Loucy (cell line): ENCODE data around the gene BTNL3.
"Not testable (repeated sequence)": the region's sequence is repeated elsewhere in the genome, so short reads cannot be mapped to it uniquely, and the experiment has no call there.

Experiments
- H2AFZ ChIP-seq: fragments of 200-600 bp; sonication (generic); 2 replicates; pipeline ENCODE4 v1.6.0; 2016; ENCODE audit warnings: antibody characterized with exemption, mild to moderate bottlenecking, low read length, moderate library complexity
- H3F3A ChIP-seq: fragments of 200-600 bp; 2 replicates; pipeline ENCODE4 v1.6.0; 2016; ENCODE audit warnings: antibody characterized with exemption, low read depth, mild to moderate bottlenecking
- H3K27me3 ChIP-seq: fragments of 200-600 bp; sonication (generic); 2 replicates; pipeline ENCODE4 v1.6.1; 2014; ENCODE audit warnings: low read length, mild to moderate bottlenecking; ENCODE audit not compliant: insufficient read depth, poor library complexity, severe bottlenecking
- H3K36me3 ChIP-seq: fragments of 200-600 bp; sonication (generic); 2 replicates; pipeline ENCODE4 v1.6.1; 2016; ENCODE audit warnings: low read length; ENCODE audit not compliant: insufficient read depth
- H3K4me1 ChIP-seq: fragments of 200-600 bp; sonication (generic); 2 replicates; pipeline ENCODE4 v1.5.1; 2014; ENCODE audit warnings: low read length, mild to moderate bottlenecking; ENCODE audit not compliant: insufficient read depth, poor library complexity, severe bottlenecking
- H3K4me2 ChIP-seq: fragments of 200-600 bp; sonication (generic); 2 replicates; pipeline ENCODE4 v1.6.0; 2014; ENCODE audit warnings: antibody characterized with exemption, low read length, low read depth, mild to moderate bottlenecking; ENCODE audit not compliant: poor library complexity, severe bottlenecking
- H3K4me3 ChIP-seq: fragments of 200-600 bp; sonication (generic); 2 replicates; pipeline ENCODE4 v1.5.1; 2014; ENCODE audit warnings: low read length, mild to moderate bottlenecking, mixed read lengths; ENCODE audit not compliant: poor library complexity, severe bottlenecking
- H3K79me2 ChIP-seq: fragments of 200-600 bp; sonication (generic); 2 replicates; pipeline ENCODE4 v1.6.1; 2014; ENCODE audit warnings: low read length; ENCODE audit not compliant: insufficient read depth
- H3K9ac ChIP-seq: fragments of 200-600 bp; sonication (generic); 2 replicates; pipeline ENCODE4 v1.6.0; 2014; ENCODE audit warnings: mild to moderate bottlenecking, low read depth, low read length, moderate library complexity; ENCODE audit not compliant: poor library complexity, severe bottlenecking
- H3K9me2 ChIP-seq: fragments of 200-600 bp; sonication (generic); replicated peaks from 2 replicates; pipeline ENCODE4 v1.6.1; 2016; ENCODE audit warnings: low read depth, low read length, mixed read lengths
- H3K9me3 ChIP-seq: fragments of 200-600 bp; sonication (generic); 2 replicates; pipeline ENCODE4 v1.6.1; 2014; ENCODE audit warnings: mild to moderate bottlenecking, antibody characterized with exemption, low read length, low read depth; ENCODE audit not compliant: insufficient read depth
- H4K20me1 ChIP-seq: fragments of 200-600 bp; sonication (generic); 2 replicates; pipeline ENCODE4 v1.6.0; 2014; ENCODE audit warnings: antibody characterized with exemption, low read length, mild to moderate bottlenecking; ENCODE audit not compliant: insufficient read depth, poor library complexity, severe bottlenecking
- EZH2phosphoT487 ChIP-seq: fragments of 200-600 bp; IDR thresholded peaks from 2 replicates; pipeline ENCODE4 v1.6.1; 2018; ENCODE audit warnings: antibody characterized with exemption, mild to moderate bottlenecking, moderate library complexity, borderline replicate concordance
- TF ChIP-seq, protein P1 (sequence below): fragments of 200-600 bp; sonication (generic); conservative IDR thresholded peaks from 2 replicates; pipeline ENCODE4 v1.5.1; 2014; ENCODE audit warnings: mild to moderate bottlenecking, antibody characterized with exemption, low read length

BTNL3 gene

DNA sequence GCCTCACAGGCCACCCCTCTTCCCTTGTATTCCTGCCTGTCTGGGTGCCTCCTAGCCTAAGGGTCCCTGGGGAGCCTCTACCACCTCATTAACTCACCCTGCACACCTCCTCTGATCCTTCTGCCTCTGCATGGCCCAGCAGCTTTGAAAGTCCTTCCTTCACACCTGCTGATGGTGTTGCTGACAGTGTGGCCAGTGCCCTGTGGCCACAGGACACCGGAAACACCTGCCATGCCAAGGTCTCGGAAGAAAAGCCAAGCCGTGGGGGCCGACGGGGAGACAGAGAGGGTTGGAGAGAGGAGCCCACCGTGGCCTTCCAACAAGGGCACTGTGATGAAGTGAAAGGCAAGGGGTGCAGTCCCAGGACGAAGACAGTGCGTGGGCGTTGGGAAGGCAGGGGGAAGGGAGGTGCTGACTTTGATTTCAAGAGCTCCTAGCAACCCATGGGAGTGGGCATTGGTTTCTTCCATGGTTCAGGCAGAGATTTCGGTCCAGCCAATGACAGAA lies 55.5 kb downstream of the BTNL3 start:
- H3K36me3 ChIP-seq, result no peaks in the 10 kb centered on the region
- H3K9me2 ChIP-seq, result no peaks in the 10 kb centered on the region
- no peak overlapping the region for H3K9ac ChIP-seq
- H3K4me1 ChIP-seq, result peaks cover 3% of the 10 kb centered on the region
- no peaks in the 10 kb centered on the region for H3K27me3 ChIP-seq
- H4K20me1 ChIP-seq, result no peaks in the 10 kb centered on the region
- no peaks in the 10 kb centered on the region for H3F3A ChIP-seq
- no peaks in the 10 kb centered on the region for H3K9me3 ChIP-seq
- H3K79me2 ChIP-seq, result no peaks in the 10 kb centered on the region
- no peak overlapping the region for H2AFZ ChIP-seq
- no peak overlapping the region for H3K4me3 ChIP-seq
- no peak overlapping the region for H3K4me2 ChIP-seq
- TF ChIP-seq, protein P1, sequence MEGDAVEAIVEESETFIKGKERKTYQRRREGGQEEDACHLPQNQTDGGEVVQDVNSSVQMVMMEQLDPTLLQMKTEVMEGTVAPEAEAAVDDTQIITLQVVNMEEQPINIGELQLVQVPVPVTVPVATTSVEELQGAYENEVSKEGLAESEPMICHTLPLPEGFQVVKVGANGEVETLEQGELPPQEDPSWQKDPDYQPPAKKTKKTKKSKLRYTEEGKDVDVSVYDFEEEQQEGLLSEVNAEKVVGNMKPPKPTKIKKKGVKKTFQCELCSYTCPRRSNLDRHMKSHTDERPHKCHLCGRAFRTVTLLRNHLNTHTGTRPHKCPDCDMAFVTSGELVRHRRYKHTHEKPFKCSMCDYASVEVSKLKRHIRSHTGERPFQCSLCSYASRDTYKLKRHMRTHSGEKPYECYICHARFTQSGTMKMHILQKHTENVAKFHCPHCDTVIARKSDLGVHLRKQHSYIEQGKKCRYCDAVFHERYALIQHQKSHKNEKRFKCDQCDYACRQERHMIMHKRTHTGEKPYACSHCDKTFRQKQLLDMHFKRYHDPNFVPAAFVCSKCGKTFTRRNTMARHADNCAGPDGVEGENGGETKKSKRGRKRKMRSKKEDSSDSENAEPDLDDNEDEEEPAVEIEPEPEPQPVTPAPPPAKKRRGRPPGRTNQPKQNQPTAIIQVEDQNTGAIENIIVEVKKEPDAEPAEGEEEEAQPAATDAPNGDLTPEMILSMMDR, result no peak
- no peak for TF ChIP-seq EZH2phosphoT487

DNA sequence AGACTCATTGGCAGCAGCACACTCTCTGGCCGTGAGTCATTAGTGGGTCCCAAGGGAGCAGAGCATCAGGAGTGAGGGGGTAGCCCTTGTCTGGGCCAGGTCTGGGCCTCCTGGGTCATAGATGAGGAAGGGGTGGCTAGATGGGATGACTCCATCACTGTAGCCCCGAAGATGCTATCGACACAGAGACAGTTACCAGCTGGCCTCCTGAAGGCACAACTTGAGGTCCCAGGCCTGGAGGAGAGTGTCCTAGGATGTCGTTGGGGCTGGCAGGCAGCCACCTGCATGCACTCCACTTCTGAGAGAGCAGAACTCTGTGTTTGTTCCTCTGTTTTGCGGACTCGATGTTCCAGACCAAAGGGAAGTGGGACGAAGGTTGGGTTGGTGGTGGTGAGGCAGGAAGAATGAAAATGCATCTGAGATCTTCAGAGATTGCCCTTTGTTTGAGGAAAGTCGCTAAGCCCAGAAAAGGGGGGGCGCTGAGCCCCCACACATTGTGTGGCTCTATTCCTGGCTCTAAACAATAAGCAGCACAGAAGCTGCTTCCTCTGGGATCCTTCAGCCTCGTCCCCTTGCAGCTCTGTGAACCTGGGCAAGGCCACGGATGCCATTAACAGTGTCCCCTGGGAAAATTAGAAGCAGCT lies 56.1 kb downstream of the BTNL3 start:
- TF ChIP-seq, protein P1, result no peak
- no peak for TF ChIP-seq EZH2phosphoT487
- no peaks in the 10 kb centered on the region for H3K79me2 ChIP-seq
- H3F3A ChIP-seq, result no peaks in the 10 kb centered on the region
- no peaks in the 10 kb centered on the region for H3K9me3 ChIP-seq
- H3K27me3 ChIP-seq, result no peaks in the 10 kb centered on the region
- no peak overlapping the region for H3K4me3 ChIP-seq
- no peak overlapping the region for H2AFZ ChIP-seq
- H4K20me1 ChIP-seq, result no peaks in the 10 kb centered on the region
- no peaks in the 10 kb centered on the region for H3K36me3 ChIP-seq
- H3K4me1 ChIP-seq, result peaks cover 3% of the 10 kb centered on the region
- no peaks in the 10 kb centered on the region for H3K9me2 ChIP-seq
- H3K9ac ChIP-seq, result no peak overlapping the region
- H3K4me2 ChIP-seq, result no peak overlapping the region

- H3K4me2 ChIP-seq, result no peak overlapping the region
- H2AFZ ChIP-seq, result no peak overlapping the region
- H3K4me3 ChIP-seq, result no peak overlapping the region
- no peaks in the 10 kb centered on the region for H3K9me2 ChIP-seq
- no peaks in the 10 kb centered on the region for H3K9me3 ChIP-seq
- no peaks in the 10 kb centered on the region for H3K79me2 ChIP-seq
- H4K20me1 ChIP-seq, result no peaks in the 10 kb centered on the region
- H3F3A ChIP-seq, result no peaks in the 10 kb centered on the region
- no peaks in the 10 kb centered on the region for H3K36me3 ChIP-seq
- peaks cover 3% of the 10 kb centered on the region for H3K4me1 ChIP-seq
- H3K9ac ChIP-seq, result no peak overlapping the region
- H3K27me3 ChIP-seq, result no peaks in the 10 kb centered on the region
- TF ChIP-seq, protein P1, result no peak
- TF ChIP-seq EZH2phosphoT487, result no peak
Observed at GRCh38 chr5:181045316-181045715, 56.7 kb downstream of the BTNL3 start.

- not testable (repeated sequence) for H3K9me3 ChIP-seq, H3K4me3 ChIP-seq, H3K4me2 ChIP-seq, H3K27me3 ChIP-seq, H3K36me3 ChIP-seq, H4K20me1 ChIP-seq, H3K79me2 ChIP-seq, H3F3A ChIP-seq, H2AFZ ChIP-seq, H3K4me1 ChIP-seq, H3K9me2 ChIP-seq, H3K9ac ChIP-seq
Observed at GRCh38 chr5:181045857-181046256, 57.2 kb downstream of the BTNL3 start.
